HG03342 (cell line): ENCODE data around the gene SEC14L5.

Experiments
- ATAC-seq: cut with Tn5 transposase; IDR thresholded peaks from one replicate; pipeline ENCODE4 v1.9.1; 2021; ENCODE audit warnings: mild to moderate bottlenecking, moderate library complexity; ENCODE audit not compliant: unreplicated experiment

Gene SEC14L5

GRCh38 chr16:5062790-5063765 lies 104.9 kb downstream of the SEC14L5 start:
- no peak for ATAC-seq

GRCh38 chr16:5064915-5065314 lies 106.8 kb downstream of the SEC14L5 start:
- ATAC-seq = no peak

GRCh38 chr16:5065326-5065725 lies 107.2 kb downstream of the SEC14L5 start:
- ATAC-seq = no peak

- no peak for ATAC-seq
Observed at GRCh38 chr16:5065813-5066212, 107.7 kb downstream of the SEC14L5 start, which contains the start of gene C16orf89. TSS of gene C16orf89 (minus strand) at chr16:5065956. CDS start at chr16:5065908, 48 bp downstream.

GRCh38 chr16:5066511-5066910 lies 108.4 kb downstream of the SEC14L5 start:
- no peak for ATAC-seq
